SK-N-MC (cell line): ENCODE measurements around the gene HES4.

ENCODE experiments used
- DNase-seq: peaks from one replicate; pipeline ENCODE4 v3.0.0-alpha.2; 2011; ENCODE audit warnings: low read depth, low spot score
- H3K27ac ChIP-seq: fragments of 200-600 bp; sonication (generic); 2 replicates; pipeline ENCODE4 v1.5.1; 2016; ENCODE audit warnings: mixed run types
- H3K36me3 ChIP-seq: fragments of 200-600 bp; sonication (generic); 2 replicates; pipeline ENCODE4 v1.6.1; 2017; ENCODE audit warnings: antibody characterized with exemption, low read length, mixed read lengths; ENCODE audit not compliant: insufficient read depth
- H3K4me3 ChIP-seq: fragments of 200-600 bp; sonication (generic); 2 replicates; pipeline ENCODE4 v1.5.1; 2016
- H3K9ac ChIP-seq: fragments of 200-600 bp; sonication (generic); 2 replicates; pipeline ENCODE4 v1.8.0; 2017; ENCODE audit warnings: mixed run types, mixed read lengths; ENCODE audit not compliant: insufficient read length
- H3K9me3 ChIP-seq: fragments of 200-600 bp; sonication (generic); 2 replicates; pipeline ENCODE4 v1.6.1; 2017; ENCODE audit warnings: low read depth, mild to moderate bottlenecking, antibody characterized with exemption, low read length, moderate library complexity, mixed read lengths
- EZH2 ChIP-seq: fragments of 200-600 bp; sonication (generic); IDR thresholded peaks from one replicate; pipeline ENCODE4 v1.6.1; 2017; ENCODE audit warnings: antibody characterized with exemption
- FOXP2 ChIP-seq: optimal IDR thresholded peaks from 2 replicates; pipeline ENCODE3; 2011; ENCODE audit warnings: mild to moderate bottlenecking, moderate library complexity; ENCODE audit not compliant: insufficient read depth; ENCODE audit errors: extremely low read length, control extremely low read depth
- POLR2AphosphoS5 ChIP-seq: IDR thresholded peaks from 2 replicates; pipeline ENCODE4 v1.6.1; 2012; ENCODE audit warnings: mild to moderate bottlenecking, low read depth, low read length, borderline replicate concordance

The HES4 gene

DNA sequence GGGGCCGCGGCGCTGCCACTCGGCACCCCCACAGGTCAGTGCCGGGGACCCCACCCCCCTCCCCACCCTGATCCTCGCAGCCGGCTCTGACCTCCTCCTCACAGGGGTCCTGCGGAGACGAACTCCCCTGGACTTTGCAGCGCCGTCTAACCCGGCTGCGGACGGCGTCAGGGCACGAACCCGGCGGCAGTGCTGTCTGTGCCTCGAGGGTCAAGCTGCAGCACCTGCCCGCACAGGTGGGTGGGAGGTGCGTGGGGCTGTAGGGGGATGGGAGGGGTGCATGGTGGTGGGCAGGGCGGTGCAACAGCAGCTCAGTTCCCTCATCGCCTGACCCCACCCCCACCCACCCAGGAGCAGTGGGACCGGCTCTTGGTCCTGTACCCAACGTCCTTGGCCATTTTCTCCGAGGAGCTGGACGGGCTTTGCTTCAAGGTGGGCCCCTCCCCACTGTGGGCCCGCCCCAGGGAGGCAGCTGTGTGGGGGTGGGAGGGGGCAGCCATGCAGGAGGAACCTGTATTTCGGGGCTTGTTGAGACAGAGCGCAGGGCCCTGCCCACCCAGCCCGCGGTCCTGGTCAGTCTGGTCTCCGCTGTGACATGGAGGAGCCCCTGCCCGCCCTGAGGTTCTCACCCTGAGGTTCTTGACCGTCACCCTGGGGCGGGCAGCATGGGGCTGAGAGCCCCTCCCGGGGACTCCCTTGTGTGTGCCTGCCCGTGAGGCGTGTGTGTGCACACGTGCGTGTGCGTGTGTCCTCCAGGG is 28.7 kb downstream of the HES4 start:
- no peaks in the 10 kb centered on the region for H3K9me3 ChIP-seq
- no peaks in the 10 kb centered on the region for H3K36me3 ChIP-seq
- H3K9ac ChIP-seq, result no peak overlapping the region
- no peak overlapping the region for H3K27ac ChIP-seq
- TF ChIP-seq POLR2AphosphoS5, result no peak
- no peak for TF ChIP-seq FOXP2
- no peak for TF ChIP-seq EZH2
- no peak for DNase-seq
- no peak overlapping the region for H3K4me3 ChIP-seq

DNA sequence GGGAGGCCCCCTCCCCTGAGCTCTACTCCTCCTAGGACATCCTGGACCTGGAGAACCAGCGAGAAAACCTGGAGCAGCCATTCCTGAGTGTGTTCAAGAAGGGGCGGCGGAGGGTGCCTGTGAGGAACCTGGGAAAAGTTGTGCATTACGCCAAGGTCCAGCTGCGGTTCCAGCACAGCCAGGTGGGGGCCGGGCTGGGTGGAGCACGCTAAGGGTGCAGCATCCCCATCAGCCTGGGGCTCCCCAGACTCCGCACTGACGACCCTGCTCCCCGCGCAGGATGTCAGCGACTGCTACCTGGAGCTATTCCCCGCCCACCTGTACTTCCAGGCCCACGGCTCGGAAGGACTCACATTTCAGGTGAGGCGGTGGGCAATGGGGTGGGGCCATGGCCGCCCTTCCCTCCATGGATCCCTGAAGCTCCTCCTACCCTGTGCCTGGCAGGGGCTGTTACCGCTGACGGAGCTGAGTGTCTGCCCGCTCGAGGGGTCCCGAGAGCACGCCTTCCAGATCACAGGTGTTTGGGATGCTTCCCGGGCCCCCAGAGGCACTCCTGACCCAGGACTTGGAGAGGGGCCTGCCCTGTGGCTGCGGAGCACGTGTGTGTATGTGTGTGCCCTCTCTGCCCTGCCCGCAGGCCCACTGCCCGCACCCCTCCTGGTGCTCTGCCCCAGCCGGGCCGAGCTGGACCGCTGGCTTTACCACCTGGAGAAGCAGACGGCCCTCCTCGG is 29.5 kb downstream of the HES4 start:
- no peak for TF ChIP-seq POLR2AphosphoS5
- no peak for TF ChIP-seq FOXP2
- no peak for TF ChIP-seq EZH2
- Histone ChIP-seq H3K36me3 (no peaks in the 10 kb centered on the region), H3K9me3 (no peaks in the 10 kb centered on the region), H3K27ac (no peak overlapping the region), H3K4me3 (no peak overlapping the region), H3K9ac (no peak overlapping the region)
- DNase-seq, result no peak

DNA sequence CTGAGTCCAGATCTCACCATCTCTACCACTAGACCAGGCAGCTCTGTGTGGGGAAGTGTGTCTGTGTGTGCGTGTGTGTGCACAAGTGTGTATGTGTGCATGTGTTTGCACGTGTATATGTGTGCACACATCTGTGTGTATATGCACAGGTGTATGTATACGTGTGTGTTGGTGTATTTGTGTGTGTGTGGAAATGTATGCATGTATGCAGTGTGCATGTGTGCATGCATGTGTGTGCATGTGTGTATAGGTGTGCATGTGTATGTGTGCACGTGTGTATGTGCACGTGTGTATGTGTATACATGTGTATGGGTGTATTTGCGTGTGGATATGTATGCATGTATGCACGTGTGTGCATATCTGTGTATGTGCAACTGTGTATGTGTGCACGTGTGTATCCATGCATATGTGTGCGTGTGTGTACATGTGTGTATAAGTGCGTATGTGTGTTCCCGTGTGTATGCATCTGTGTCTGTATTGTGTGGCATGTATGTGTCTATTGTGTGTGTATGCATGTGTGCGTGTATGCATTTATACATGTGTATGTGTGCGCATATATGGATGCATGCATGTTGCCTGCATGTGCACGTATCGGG is 30.5 kb downstream of the HES4 start:
- TF ChIP-seq POLR2AphosphoS5, result no peak
- Histone ChIP-seq H3K4me3 (no peak overlapping the region), H3K9me3 (no peaks in the 10 kb centered on the region), H3K27ac (no peak overlapping the region), H3K36me3 (no peaks in the 10 kb centered on the region), H3K9ac (no peak overlapping the region)
- no peak for DNase-seq

DNA sequence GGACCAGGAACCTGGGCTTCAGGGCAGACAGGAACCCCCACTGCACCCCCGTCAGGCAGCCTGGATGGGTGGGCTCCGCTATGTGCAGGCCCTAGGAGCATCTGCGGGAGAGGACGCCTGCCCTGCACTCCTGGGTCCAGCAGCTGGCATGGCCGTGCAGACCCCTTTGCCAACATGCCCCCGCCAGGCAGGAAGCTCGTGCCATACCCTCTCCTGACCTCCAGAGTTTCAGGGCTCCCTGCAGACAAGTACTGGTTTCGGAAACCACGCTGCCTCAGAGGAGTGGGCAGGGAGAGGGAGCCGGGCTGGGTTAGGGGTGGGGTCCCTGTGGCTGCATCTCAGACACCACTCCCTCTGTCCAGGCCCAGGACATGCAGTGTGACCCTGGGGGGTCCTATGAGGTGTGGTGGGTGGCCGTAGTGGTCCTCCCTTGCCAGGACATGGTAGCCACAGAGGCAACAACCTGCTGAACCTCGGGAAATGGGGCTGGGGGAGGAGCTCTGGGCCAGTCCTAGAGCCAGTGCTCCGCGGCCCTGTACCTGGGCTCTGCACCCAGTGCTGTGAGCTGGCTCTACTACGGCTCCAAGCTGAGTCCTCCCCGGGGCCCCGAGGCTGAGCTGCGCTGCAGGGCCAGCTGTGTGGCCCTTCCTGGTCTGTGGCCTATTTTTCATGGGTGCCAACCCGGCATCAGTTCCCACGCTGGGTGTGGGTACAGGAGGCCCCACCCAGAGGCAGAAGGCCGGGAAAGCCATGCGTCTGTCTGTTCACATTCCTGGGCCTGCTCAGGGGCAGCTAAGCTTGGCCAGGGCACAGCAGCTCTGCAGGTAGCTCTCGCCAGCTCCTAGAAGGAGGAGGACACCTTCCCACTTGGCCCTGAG is 32.2 kb downstream of the HES4 start:
- Histone ChIP-seq H3K9me3 (no peaks in the 10 kb centered on the region), H3K27ac (no peak overlapping the region), H3K4me3 (no peak overlapping the region), H3K9ac (no peak overlapping the region), H3K36me3 (peaks cover 6% of the 10 kb centered on the region; the same call in 1 of the 2 replicates)
- no peak for DNase-seq
- TF ChIP-seq EZH2 (no peak), FOXP2 (no peak), POLR2AphosphoS5 (no peak)

GRCh38 chr1:966704-967300 is 33.1 kb downstream of the HES4 start:
- DNase-seq, result no peak
- Histone ChIP-seq H3K9me3 (no peaks in the 10 kb centered on the region), H3K4me3 (peak overlapping the region; percentile 78), H3K27ac (no peak overlapping the region), H3K9ac (peak overlapping the region; percentile 45), H3K36me3 (peaks cover 12% of the 10 kb centered on the region; the same call in 1 of the 2 replicates)
- no peak for TF ChIP-seq EZH2
- no peak; the same call in 1 of the 2 replicates for TF ChIP-seq POLR2AphosphoS5
- no peak for TF ChIP-seq FOXP2

GRCh38 chr1:966135-966703 is 33.7 kb downstream of the HES4 start, which contains the start of gene PLEKHN1:
PLEKHN1 (plus strand) TSS chr1:966482; CDS start chr1:966532, 50 bp downstream.
- Histone ChIP-seq H3K9ac (peak within 1 kb of the TSS; percentile 45), H3K36me3 (peaks cover 12% of the 10 kb centered on the region; the same call in 1 of the 2 replicates), H3K9me3 (no peaks in the 10 kb centered on the region), H3K27ac (no peak within 1 kb of the TSS), H3K4me3 (peak within 1 kb of the TSS; percentile 78)
- TF ChIP-seq FOXP2 (no peak), EZH2 (no peak), POLR2AphosphoS5 (no peak)
- no peak for DNase-seq

- peaks cover 12% of the 10 kb centered on the region; the same call in 1 of the 2 replicates for H3K36me3 ChIP-seq
- DNase-seq, result no peak
- H3K9ac ChIP-seq, result no peak overlapping the region
- no peak overlapping the region for H3K27ac ChIP-seq
- H3K4me3 ChIP-seq, result no peak overlapping the region
- TF ChIP-seq POLR2AphosphoS5 (no peak), FOXP2 (no peak), EZH2 (no peak)
- no peaks in the 10 kb centered on the region for H3K9me3 ChIP-seq
Observed at GRCh38 chr1:965526-966134, 34.3 kb downstream of the HES4 start.
